HG02763 (cell line): ENCODE results near the gene NLRP12.
"Not testable (repeated sequence)": the region's sequence is repeated elsewhere in the genome, so short reads cannot be mapped to it uniquely, and the experiment has no call there.

Experiments
- ATAC-seq: cut with Tn5 transposase; IDR thresholded peaks from one replicate; pipeline ENCODE4 v1.9.1; 2021; ENCODE audit warnings: mild to moderate bottlenecking, moderate library complexity; ENCODE audit not compliant: unreplicated experiment

NLRP12 gene

GRCh38 chr19:53840241-53840640, 16.1 kb upstream of the NLRP12 start:
- ATAC-seq: not testable (repeated sequence)

DNA sequence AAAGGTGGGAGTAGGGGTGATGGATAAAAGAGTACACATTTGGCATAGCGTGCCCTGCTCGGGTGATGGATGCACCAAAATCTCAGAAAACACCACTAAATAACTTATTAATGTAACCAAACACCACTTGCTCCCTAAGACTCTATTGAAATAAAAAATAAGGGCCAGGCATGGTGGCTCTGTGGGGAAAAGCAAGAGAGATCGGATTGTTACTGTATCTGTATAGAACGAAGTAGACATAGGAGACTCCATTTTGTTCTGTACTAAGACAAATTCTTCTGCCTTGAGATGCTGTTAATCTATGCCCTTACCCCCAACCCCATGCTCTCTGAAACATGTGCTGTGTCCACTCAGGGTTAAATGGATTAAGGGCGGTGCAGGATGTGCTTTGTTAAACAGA, 14.3 kb upstream of the NLRP12 start:
- ATAC-seq: not testable (repeated sequence)

DNA sequence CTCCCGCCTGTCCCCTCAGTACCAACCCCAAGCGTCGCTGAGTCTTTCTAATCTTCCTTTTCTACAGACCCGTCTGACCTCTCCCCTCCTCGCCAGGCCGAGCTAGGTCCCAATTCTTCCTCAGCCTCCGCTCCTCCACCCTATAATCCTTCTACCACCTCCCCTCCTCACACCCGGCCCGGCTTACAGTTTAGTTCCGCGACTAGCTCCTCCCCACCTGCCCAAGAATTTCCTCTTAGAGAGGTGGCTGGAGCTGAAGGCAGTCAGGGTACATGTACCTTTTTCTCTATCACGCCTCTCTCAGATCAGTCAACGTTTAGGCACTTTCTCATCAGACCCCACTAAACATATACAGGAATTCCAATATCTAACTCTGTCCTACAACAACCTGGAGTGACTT, 8.7 kb upstream of the NLRP12 start:
- ATAC-seq: not testable (repeated sequence)

GRCh38 chr19:53828531-53828930, 4.4 kb upstream of the NLRP12 start:
- ATAC-seq: no peak

GRCh38 chr19:53826876-53827275, 2.8 kb upstream of the NLRP12 start:
- no peak for ATAC-seq

GRCh38 chr19:53823380-53824120, 564 bp downstream of the NLRP12 start:
- ATAC-seq: no peak

- no peak for ATAC-seq
These were observed 4.3 kb downstream of the NLRP12 start for GRCh38 chr19:53819861-53820260.

DNA sequence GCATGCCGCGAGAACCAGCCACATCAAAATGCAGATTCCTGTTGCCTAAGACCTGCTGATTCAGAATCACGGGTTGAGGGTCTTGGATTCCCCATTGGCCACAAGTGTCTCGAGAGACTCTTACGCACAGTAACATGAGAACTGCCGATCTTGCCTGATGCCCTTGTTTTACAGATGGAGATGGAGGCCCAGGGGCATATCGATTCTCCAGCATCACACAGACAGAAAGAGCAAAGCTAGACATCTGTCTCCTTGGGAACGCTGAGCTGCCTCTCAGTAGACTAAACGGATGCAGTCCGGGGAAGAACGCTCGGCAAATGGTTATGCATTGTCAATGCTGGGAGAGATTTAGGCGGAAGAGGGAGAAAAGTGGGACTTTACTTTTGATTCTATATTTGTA, 5.4 kb downstream of the NLRP12 start:
- ATAC-seq: no peak

GRCh38 chr19:53813996-53814395, 10.1 kb downstream of the NLRP12 start:
- ATAC-seq: no peak

DNA sequence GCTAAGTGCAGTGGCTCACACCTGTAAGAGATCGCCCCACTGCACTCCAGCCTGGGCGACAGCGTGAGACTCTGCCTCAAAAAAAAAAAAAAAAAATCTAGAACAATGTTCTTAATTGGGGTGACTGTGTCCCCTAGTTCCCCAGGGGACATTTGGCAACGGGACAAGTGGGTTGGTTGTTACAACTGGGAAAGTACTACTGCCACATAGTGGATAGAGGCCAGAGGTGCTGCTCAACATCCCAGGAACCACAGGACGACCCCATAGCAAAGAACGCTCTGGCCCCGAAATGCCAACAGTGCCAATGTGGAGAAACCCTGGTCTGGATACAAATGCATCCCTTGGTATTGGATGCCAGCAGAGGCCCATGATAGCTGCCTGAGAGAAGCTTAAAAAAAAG, 11.8 kb downstream of the NLRP12 start:
- no peak for ATAC-seq

GRCh38 chr19:53810891-53811290, 13.2 kb downstream of the NLRP12 start:
- ATAC-seq: no peak

GRCh38 chr19:53810187-53810546, 13.9 kb downstream of the NLRP12 start:
- ATAC-seq: no peak

DNA sequence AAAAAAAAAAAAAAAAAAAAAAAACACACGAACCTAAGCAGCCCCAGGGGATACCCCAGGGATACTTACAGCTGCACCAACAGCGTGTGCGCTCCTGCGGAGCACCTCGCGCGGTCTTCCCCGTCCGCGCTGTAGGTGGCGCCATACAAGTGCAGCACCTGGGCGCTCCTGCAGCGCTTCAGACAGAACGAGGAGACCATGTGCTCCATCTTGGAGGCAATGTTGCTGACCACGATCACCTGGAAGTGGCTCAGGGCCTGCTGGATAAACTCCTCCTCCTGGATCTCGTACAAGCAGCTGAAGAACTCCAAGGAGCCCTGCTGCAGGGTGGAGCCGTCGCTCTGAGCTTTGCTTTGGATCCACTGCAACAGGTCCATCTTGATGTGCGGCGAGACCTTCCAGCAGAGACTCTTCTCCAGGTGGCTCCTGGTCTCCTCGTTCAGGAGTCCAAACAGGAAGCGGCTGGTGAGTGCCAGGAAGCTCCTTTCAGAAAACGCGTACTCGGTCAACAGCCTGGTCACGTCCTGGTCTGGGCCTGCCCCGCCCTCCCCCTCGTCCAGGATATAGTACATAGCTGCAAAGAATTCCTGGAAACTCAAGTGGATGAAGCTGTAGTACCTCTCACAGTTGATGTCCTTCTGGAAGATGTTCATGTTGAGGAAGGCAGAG, 14.5 kb downstream of the NLRP12 start:
- ATAC-seq: no peak

GRCh38 chr19:53808710-53809125, 15.4 kb downstream of the NLRP12 start:
- no peak for ATAC-seq

GRCh38 chr19:53801257-53801656, 22.9 kb downstream of the NLRP12 start:
- ATAC-seq: no peak

DNA sequence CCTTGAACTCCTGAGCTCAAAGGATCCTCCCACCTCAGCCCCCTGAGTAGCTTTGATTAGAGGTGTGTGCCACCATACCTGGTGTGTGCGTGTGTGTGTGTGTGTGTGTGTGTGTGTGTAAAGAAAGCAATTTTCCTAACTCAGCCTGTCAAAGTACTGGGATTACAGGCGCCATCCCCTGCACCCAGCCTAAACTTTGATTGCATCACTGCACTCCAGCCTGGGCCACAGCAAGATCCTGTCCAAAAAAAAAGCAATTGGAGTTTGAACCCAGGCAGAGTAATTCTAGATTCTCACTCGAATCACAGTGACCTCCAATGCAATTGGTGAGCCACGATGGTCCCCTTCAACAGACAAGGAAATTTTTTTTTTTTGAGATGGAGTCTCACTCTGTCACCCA, 29.1 kb downstream of the NLRP12 start:
- no peak for ATAC-seq

DNA sequence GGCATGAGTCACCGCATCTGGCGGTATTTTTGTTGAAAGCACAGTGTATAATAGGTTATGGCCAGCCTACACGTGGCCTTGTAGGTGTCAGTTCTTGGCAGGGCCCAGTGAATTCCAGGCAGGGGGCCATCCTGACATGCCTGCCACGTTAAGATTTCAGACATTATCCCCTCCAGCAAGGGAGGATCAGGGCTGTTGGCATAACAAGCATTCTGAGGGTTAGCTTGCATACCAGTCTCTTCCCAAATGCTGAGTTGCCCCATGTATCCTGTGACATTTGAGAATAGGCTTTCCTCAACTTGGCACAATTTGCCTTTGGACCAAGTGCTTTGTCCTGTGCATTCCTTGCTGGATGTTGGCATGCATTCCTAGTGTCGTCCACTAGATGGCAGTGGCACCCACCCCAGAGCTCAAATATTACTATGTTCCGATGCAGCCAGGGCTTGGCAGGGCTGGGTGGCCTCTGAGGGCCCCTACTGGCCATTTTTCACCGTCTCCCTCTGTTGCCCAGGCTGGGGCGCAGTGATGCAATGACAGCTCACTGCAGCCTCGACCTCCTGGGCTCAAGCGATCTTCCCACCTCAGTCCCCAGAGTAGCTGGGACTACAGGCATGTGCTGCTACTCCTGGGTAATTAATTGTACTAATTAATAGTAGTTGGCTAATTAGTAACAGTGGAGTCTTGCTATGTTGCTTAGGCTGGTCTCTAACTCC, 31.2 kb downstream of the NLRP12 start:
- ATAC-seq: peak; percentile 65

DNA sequence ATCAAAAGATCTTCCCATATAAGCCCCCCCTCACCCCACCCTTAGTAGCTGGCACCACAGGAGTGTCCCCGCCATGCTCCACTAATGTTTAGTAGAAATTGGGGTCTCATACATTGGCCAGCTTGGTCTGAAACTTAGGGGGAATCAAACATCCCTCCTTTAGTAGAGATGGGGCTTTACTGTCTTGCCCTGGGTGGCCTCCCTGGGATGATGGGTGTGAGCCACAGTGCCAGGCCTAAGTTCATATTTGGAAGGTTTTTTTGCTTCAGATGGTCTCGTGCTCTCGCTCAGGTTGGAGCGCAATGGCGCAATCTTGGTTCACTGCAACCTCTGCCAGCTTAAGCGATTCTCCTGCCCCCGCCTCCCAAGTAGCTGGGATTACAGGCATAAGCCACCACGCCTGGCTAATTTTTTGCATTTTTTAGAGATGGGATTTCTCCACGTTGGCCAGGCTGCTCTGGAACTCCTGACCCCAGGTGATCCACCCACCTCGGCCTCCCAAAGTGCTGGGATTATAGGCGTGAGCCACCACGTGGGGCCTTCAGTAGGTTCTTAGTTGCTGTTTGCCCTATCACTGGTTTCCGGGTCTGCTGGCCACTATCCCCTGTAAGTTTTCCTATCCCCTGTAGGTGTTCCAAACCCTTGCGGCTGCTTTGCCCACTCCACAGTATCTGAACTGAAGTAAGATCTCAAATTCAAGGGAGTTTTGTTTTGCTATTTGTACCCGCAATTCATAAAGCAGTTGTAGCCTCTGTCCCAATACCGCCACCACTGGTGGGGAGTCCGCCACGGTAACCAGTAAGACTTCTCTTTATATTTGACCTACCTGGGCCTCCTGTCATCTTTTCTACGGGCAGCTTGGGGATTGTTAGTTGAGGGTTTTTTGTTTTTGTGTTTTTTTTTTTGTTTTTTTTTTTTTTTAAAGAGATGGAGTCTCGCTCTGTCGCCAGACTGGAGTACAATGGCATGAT, 34.1 kb downstream of the NLRP12 start:
- no peak for ATAC-seq

GRCh38 chr19:53787266-53787665, 36.8 kb downstream of the NLRP12 start:
- ATAC-seq: no peak

DNA sequence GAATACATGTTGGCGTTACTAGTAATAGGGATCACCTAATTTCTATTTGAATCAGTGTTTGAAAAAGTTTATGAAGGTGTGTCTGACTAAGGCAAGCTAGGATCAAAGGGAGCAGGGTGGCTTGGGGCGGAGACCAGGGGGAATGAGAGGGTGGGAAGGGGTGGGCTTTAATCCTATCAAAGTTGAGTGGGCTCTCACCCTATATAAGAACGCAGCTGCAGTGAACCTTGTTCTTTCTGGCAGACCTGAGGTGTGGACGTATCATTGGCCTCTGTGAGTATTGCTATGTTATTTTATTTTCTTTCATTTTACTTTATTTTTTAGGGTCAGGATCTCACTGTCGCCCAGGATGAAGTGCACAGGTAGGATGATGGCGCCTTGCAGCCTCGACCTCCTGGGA, 37.4 kb downstream of the NLRP12 start:
- ATAC-seq: no peak
